ENCODE measurements around the gene PSMA7.

GRCh38 chr20:62158541-62158940, 15.3 kb upstream of the PSMA7 start:
- TF ChIP-seq CTCF (IDR thresholded peaks at IDR 0.05): no peak
- no peak for TF ChIP-seq POLR2A (IDR thresholded peaks at IDR 0.05)

Measured in body of pancreas (tissue), 4 donors.